Large intestine (tissue), 3 donors: ENCODE data around the gene BATF. TPM values are rescaled to one million over a fixed set of nuclear protein-coding genes. Genes with fewer than 3 reads are reported as not detected.

ENCODE experiments used
- DNase-seq, 2 donors: peaks; one replicate each; pipeline versions ENCODE4 v3.0.0 to v3.0.0-alpha.2; 2013
- H3K27ac ChIP-seq: one replicate; pipeline ENCODE4 v1.5.1; 2013; ENCODE audit warnings: low read length
- H3K27me3 ChIP-seq: 2 replicates; pipeline ENCODE4 v1.6.1; 2013; ENCODE audit warnings: low read length; ENCODE audit not compliant: control insufficient read depth, insufficient read depth
- H3K36me3 ChIP-seq: 2 replicates; pipeline ENCODE4 v1.6.1; 2013; ENCODE audit warnings: low read length; ENCODE audit not compliant: control insufficient read depth, insufficient read depth
- H3K4me1 ChIP-seq: one replicate; pipeline ENCODE4 v1.6.1; 2013; ENCODE audit warnings: low read length; ENCODE audit not compliant: control insufficient read depth, insufficient read depth
- H3K4me3 ChIP-seq: one replicate; pipeline ENCODE4 v1.5.1; 2013; ENCODE audit warnings: low read length
- H3K9me3 ChIP-seq: one replicate; pipeline ENCODE4 v1.6.1; 2013; ENCODE audit warnings: mild to moderate bottlenecking, low read depth, low read length, moderate library complexity; ENCODE audit not compliant: control insufficient read depth
- WGBS: methylation state at CpG from one replicate; pipeline ENCODE4 v1.1.5; 2013; ENCODE audit warnings: low lambda C conversion rate; ENCODE audit not compliant: insufficient coverage; 5-methylcytosine and 5-hydroxymethylcytosine counted together
- polyA plus RNA-seq: library from polyadenylated mRNA; unstranded; fragments of 120-200 nt; gene quantifications from one replicate; pipeline ENCODE4 v1.2.1, GENCODE V29; 2013

The BATF gene
- polyA plus RNA-seq, 1 donor, result 0.67 TPM

DNA sequence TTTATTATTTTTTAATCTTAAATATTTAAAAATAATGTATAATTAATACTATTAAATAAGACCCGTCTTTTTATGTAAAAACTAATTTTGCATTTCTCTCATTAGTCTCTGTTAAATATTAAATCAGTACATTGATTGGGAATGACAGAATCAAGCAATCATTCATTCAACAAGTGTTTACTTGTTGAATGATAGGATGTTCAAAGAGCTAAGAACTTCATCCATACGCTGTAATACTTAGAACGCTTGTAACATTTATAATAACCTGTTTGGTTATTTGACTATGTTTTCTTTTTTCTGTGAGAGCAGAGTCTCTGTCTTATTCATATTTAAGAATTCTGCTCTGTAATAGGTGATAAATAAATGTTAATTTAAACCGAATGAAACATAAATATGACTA, 2.9 kb upstream of the BATF start:
- H3K9me3 ChIP-seq, result no peaks in the 10 kb centered on the region
- peaks cover 8% of the 10 kb centered on the region for H3K27me3 ChIP-seq
- no peak for DNase-seq
- 85% methylated on average over 2 of the region's 4 CpGs for WGBS
- H3K4me3 ChIP-seq, result no peak overlapping the region
- H3K4me1 ChIP-seq, result peaks cover 11% of the 10 kb centered on the region
- H3K27ac ChIP-seq, result no peak overlapping the region
- no peaks in the 10 kb centered on the region for H3K36me3 ChIP-seq

DNA sequence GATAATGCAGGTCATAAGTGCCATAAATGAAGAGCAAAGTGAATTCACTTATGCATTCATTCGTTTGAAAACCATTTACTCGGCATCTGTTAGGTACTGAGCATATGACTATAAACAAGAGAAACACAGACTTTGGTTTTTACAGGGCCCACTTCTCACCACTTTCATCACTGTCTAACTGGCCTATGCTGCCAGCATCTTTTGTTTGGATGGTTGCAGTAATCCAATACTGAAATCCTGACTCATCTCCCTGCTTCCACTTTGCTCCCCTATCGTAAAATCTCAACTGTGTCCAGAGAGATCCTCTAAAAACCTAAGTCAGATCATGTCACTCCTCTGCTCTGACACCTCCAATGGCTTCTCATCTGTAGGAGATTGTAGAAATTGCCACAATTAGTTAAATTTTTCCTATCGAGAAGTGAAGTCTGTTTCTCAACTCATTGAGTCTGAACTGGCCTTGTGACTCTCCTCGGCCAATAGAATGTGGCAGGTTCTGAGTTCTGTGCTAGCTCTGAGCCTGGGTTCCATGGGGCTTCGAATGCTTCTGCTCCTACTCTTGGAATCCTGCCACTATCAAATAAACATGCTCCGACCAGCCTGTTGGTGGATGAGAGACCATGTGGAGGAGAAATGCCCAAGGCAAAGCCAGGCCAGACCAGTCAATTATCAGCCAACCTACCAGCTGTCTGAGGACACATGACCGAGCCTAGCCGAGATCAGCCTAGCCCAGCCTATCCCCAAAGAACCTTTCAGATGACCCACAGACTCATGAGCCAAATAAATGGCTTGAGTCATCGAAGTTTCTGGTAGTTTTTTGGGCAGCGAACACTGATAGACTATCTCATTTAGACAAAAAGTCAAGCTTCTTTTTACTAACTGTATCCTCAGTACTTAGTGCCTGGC, 2.2 kb upstream of the BATF start:
- peaks cover 8% of the 10 kb centered on the region for H3K27me3 ChIP-seq
- DNase-seq, result no peak
- H3K36me3 ChIP-seq, result no peaks in the 10 kb centered on the region
- H3K4me3 ChIP-seq, result no peak overlapping the region
- no peak overlapping the region for H3K27ac ChIP-seq
- WGBS, result 83% methylated on average over 1 of the region's 11 CpGs
- H3K4me1 ChIP-seq, result peaks cover 11% of the 10 kb centered on the region
- H3K9me3 ChIP-seq, result no peaks in the 10 kb centered on the region

- Histone ChIP-seq H3K27ac (no peak overlapping the region), H3K4me1 (peaks cover 11% of the 10 kb centered on the region), H3K27me3 (peaks cover 4% of the 10 kb centered on the region), H3K4me3 (no peak overlapping the region), H3K36me3 (no peaks in the 10 kb centered on the region), H3K9me3 (no peaks in the 10 kb centered on the region)
- no peak for DNase-seq
- 100% methylated on average over 2 of the region's 3 CpGs for WGBS
Measured at GRCh38 chr14:75520852-75521251, 1.4 kb upstream of the BATF start.

DNA sequence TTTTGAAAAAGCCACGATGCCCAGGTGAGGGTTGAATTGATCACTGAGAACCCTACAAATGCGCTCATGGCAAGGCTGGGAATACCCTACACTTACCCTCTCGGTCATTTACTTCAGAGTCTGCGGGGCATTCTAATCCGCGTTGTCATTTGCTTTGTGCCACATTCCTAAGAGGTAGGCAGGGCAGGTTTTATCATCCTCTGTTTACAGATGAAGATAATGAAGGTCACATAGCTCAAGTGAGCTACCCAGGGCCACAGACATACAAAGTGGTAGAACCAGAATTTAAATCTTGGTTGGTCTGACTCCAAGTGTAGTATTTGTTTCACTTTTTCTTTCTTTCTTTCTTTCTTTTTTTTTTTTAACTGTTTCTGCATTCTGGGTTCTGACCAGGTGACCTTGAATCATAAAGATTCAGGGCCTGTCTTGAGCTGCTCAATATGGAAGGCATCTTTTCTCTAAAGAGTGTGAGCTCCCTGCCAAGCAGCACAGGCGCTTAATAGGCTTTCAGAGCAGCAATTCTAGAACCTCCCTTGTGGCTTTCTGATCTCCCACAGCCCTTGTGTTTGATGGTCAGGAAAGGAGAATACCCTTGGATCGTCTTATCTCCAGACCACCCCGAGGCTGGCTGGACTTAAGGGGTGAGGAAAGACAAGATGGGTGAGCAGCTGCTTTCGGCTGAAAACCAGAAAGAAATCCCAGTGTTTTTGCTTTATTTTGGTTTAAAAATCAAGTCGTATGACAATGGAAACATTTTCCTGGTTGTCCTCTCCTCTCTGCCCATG, 662 bp upstream of the BATF start:
- DNase-seq, result peak; percentile 60 to 76
- Histone ChIP-seq H3K4me1 (peaks cover 11% of the 10 kb centered on the region), H3K27ac (no peak overlapping the region), H3K36me3 (no peaks in the 10 kb centered on the region), H3K4me3 (no peak overlapping the region), H3K27me3 (peaks cover 2% of the 10 kb centered on the region), H3K9me3 (no peaks in the 10 kb centered on the region)
- 6% methylated on average over 3 of the region's 11 CpGs for WGBS

GRCh38 chr14:75522983-75523318, 682 bp downstream of the BATF start:
- H3K36me3 ChIP-seq, result no peaks in the 10 kb centered on the region
- no peak overlapping the region for H3K4me3 ChIP-seq
- no CpG with 5 or more reads among the region's 1 CpG for WGBS
- no peak overlapping the region for H3K27ac ChIP-seq
- H3K9me3 ChIP-seq, result no peaks in the 10 kb centered on the region
- no peak for DNase-seq
- no peaks in the 10 kb centered on the region for H3K27me3 ChIP-seq
- peaks cover 11% of the 10 kb centered on the region for H3K4me1 ChIP-seq

GRCh38 chr14:75523771-75524171, 1.5 kb downstream of the BATF start:
- H3K27ac ChIP-seq, result no peak overlapping the region
- peaks cover 11% of the 10 kb centered on the region for H3K4me1 ChIP-seq
- no peaks in the 10 kb centered on the region for H3K9me3 ChIP-seq
- H3K27me3 ChIP-seq, result no peaks in the 10 kb centered on the region
- WGBS, result no CpG with 5 or more reads among the region's 3 CpGs
- H3K36me3 ChIP-seq, result no peaks in the 10 kb centered on the region
- no peak overlapping the region for H3K4me3 ChIP-seq
- no peak for DNase-seq

DNA sequence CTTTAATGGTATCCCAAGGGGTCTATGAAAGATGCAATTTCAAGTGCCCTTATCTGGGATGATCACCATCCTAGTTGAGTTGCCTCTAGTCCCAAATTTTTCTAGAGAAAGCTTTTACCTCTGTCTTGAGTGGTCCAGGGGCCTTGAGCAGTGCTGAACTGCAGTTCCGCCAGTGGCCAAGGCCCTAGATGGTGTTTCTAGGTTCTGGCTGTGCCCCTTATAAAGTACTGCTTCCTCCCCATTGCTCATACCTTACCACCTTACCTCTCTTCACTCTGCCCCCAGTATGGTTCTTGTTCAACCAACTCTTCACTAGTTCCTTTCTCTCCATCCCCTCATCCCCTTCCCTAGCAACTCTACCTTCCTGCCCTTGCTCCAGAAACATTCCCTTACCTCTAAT, 3.7 kb downstream of the BATF start:
- no peaks in the 10 kb centered on the region for H3K9me3 ChIP-seq
- no peaks in the 10 kb centered on the region for H3K36me3 ChIP-seq
- no CpG with 5 or more reads among the region's 1 CpG for WGBS
- peaks cover 11% of the 10 kb centered on the region for H3K4me1 ChIP-seq
- no peaks in the 10 kb centered on the region for H3K27me3 ChIP-seq
- DNase-seq, result no peak
- H3K4me3 ChIP-seq, result no peak overlapping the region
- no peak overlapping the region for H3K27ac ChIP-seq

GRCh38 chr14:75527449-75528163, 5.3 kb downstream of the BATF start:
- WGBS, result 70% methylated on average over 2 of the region's 8 CpGs
- peaks cover 3% of the 10 kb centered on the region for H3K27me3 ChIP-seq
- H3K4me1 ChIP-seq, result peaks cover under 1% of the 10 kb centered on the region
- H3K4me3 ChIP-seq, result no peak overlapping the region
- no peaks in the 10 kb centered on the region for H3K9me3 ChIP-seq
- H3K27ac ChIP-seq, result no peak overlapping the region
- no peaks in the 10 kb centered on the region for H3K36me3 ChIP-seq
- DNase-seq, result no peak

- no peaks in the 10 kb centered on the region for H3K9me3 ChIP-seq
- no peaks in the 10 kb centered on the region for H3K36me3 ChIP-seq
- no peak overlapping the region for H3K27ac ChIP-seq
- no peak for DNase-seq
- WGBS, result no CpG with 5 or more reads among the region's 3 CpGs
- no peak overlapping the region for H3K4me3 ChIP-seq
- peaks cover 3% of the 10 kb centered on the region for H3K27me3 ChIP-seq
- peaks cover 5% of the 10 kb centered on the region for H3K4me1 ChIP-seq
Measured at GRCh38 chr14:75531256-75531655, 9.0 kb downstream of the BATF start.

DNA sequence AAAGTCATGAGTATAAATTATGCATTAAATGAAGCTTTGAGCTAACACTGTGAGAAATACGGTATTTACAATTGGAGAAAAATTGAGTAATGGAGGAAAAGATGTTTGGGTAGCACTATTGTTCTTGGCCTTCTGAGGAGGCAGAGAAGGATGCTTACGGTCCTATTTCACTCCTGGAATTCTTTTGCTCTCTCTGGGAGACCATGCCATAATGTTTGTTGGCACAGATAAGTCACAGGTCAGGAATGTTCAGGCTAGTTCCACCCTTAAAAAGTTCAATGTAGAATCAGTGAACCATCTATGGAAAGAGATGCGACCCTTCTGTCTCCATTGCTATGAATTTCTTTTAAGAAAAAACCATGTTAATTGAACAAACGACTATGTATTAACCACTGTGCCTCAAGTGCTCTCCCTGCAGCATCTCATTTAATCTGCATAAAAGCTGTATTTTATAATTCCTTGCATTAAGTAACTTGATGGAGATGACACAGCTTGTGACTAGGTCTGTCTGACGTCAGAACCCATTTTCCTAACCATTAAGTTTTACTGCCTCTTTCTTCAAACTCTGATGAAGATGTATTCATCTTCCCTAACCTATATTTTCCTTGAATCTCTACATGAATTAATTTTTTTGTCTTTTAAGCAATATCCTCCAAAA, 9.5 kb downstream of the BATF start:
- Histone ChIP-seq H3K4me3 (no peak overlapping the region), H3K9me3 (no peaks in the 10 kb centered on the region), H3K36me3 (no peaks in the 10 kb centered on the region), H3K27me3 (peaks cover 3% of the 10 kb centered on the region), H3K27ac (no peak overlapping the region), H3K4me1 (peaks cover 10% of the 10 kb centered on the region)
- WGBS, result 83% methylated on average over 2 of the region's 5 CpGs
- no peak for DNase-seq
